Measurements from ENCODE around the gene F2R.

The F2R gene

DNA sequence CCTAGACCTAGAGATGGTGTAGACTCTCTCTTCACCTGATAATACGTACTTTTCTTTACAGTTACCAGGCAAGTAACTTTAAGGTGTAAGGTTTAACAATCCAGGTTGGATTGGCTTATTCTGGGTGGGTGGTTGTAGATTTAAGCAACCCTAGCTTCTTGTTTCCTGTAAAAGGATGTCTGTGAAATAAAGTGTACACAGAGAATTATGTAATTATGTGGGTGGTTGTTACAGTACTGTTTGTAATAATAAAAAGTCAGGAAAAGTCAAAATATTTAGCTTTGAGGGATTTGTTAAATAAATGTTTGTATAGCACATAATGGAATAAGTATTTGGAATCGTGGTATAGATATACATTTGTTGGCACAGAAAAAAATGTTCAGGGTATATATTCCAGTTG, 43.7 kb upstream of the F2R start:
- Histone ChIP-seq H3K23ac (ENCODE audit: low read length in 2 of 2) (no peak overlapping the region), H3K27ac (ENCODE audit: low read length, poor library complexity, severe bottlenecking) (no peak overlapping the region), H4K91ac (ENCODE audit: low read length) (no peak overlapping the region), H3K9ac (ENCODE audit: low read length) (no peak overlapping the region), H3K14ac (ENCODE audit: low read length in 2 of 2) (no peak overlapping the region), H2BK120ac (ENCODE audit: low read depth, low read length) (no peak overlapping the region), H3K27me3 (ENCODE audit: control insufficient read depth in 1 of 2, insufficient read depth in 1 of 2, low read length in 2 of 2) (no peaks in the 10 kb centered on the region), H4K8ac (ENCODE audit: low read length) (no peak overlapping the region), H2AFZ (ENCODE audit: low read depth, low read length) (no peak overlapping the region), H2AK5ac (ENCODE audit: low read length, severe bottlenecking) (no peak overlapping the region), H3K79me1 (replicated peaks; ENCODE audit: low read length, poor library complexity, severe bottlenecking) (no peaks in the 10 kb centered on the region), H2BK15ac (ENCODE audit: low read depth, poor library complexity, severe bottlenecking) (no peak overlapping the region), H3K18ac (ENCODE audit: low read depth in 1 of 2, low read length in 2 of 2) (no peak overlapping the region), H3K9me3 (ENCODE audit: control insufficient read depth, low read length) (no peaks in the 10 kb centered on the region), H2BK12ac (ENCODE audit: low read length in 2 of 2) (no peak overlapping the region), H3K4me2 (ENCODE audit: low read length, poor library complexity, severe bottlenecking) (no peak overlapping the region), H3K36me3 (ENCODE audit: control insufficient read depth in 1 of 2, insufficient read depth in 2 of 2, low read depth in 1 of 2, low read length in 2 of 2) (no peaks in the 10 kb centered on the region), H2BK5ac (ENCODE audit: low read depth, low read length, poor library complexity, severe bottlenecking) (no peak overlapping the region), H3K4me3 (ENCODE audit: insufficient read depth in 1 of 2, low read depth in 1 of 2, low read length in 2 of 2) (no peak overlapping the region), H3K4ac (ENCODE audit: low read depth in 1 of 2, low read length in 2 of 2) (no peak overlapping the region), H3K4me1 (ENCODE audit: control insufficient read depth, insufficient read depth, low read depth, low read length) (peaks cover 1% of the 10 kb centered on the region)
- WGBS = 65% methylated on average over 2 of the region's 2 CpGs
- no peak for DNase-seq

DNA sequence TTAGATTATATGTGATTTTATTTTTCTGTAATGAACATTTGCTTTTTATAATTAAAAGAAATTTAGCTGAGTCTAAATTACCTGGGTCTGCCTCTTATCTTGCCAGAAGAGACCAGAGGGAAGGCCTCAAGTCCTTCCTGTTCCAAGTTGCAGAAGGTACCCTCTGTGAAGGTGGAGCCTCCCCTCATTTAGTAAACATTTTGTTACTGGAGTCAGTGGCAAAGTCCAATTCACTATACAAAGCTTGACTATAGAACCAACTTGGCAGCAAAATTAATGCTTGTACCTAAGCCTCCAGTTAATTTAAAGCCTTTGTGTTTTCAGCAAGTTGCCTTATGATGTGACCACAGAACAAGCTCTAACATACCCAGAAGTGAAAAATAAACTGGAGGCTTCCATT, 42.8 kb upstream of the F2R start:
- peaks cover 1% of the 10 kb centered on the region for H3K4me1 ChIP-seq (ENCODE audit: control insufficient read depth, insufficient read depth, low read depth, low read length)
- no peak overlapping the region for H2BK5ac ChIP-seq (ENCODE audit: low read depth, low read length, poor library complexity, severe bottlenecking)
- H2BK120ac ChIP-seq (ENCODE audit: low read depth, low read length) = no peak overlapping the region
- H3K27me3 ChIP-seq (ENCODE audit: control insufficient read depth in 1 of 2, insufficient read depth in 1 of 2, low read length in 2 of 2) = no peaks in the 10 kb centered on the region
- no peaks in the 10 kb centered on the region for H3K9me3 ChIP-seq (ENCODE audit: control insufficient read depth, low read length)
- H2BK15ac ChIP-seq (ENCODE audit: low read depth, poor library complexity, severe bottlenecking) = no peak overlapping the region
- no peak overlapping the region for H2AK5ac ChIP-seq (ENCODE audit: low read length, severe bottlenecking)
- H3K18ac ChIP-seq (ENCODE audit: low read depth in 1 of 2, low read length in 2 of 2) = no peak overlapping the region
- H4K8ac ChIP-seq (ENCODE audit: low read length) = no peak overlapping the region
- H3K9ac ChIP-seq (ENCODE audit: low read length) = no peak overlapping the region
- H3K79me1 ChIP-seq (replicated peaks; ENCODE audit: low read length, poor library complexity, severe bottlenecking) = no peaks in the 10 kb centered on the region
- no peak overlapping the region for H3K4me2 ChIP-seq (ENCODE audit: low read length, poor library complexity, severe bottlenecking)
- no peak overlapping the region for H3K4me3 ChIP-seq (ENCODE audit: insufficient read depth in 1 of 2, low read depth in 1 of 2, low read length in 2 of 2)
- H2AFZ ChIP-seq (ENCODE audit: low read depth, low read length) = no peak overlapping the region
- no peak for DNase-seq
- H3K23ac ChIP-seq (ENCODE audit: low read length in 2 of 2) = no peak overlapping the region
- H4K91ac ChIP-seq (ENCODE audit: low read length) = no peak overlapping the region
- no peaks in the 10 kb centered on the region for H3K36me3 ChIP-seq (ENCODE audit: control insufficient read depth in 1 of 2, insufficient read depth in 2 of 2, low read depth in 1 of 2, low read length in 2 of 2)
- no peak overlapping the region for H3K27ac ChIP-seq (ENCODE audit: low read length, poor library complexity, severe bottlenecking)
- no peak overlapping the region for H3K4ac ChIP-seq (ENCODE audit: low read depth in 1 of 2, low read length in 2 of 2)
- H3K14ac ChIP-seq (ENCODE audit: low read length in 2 of 2) = no peak overlapping the region
- H2BK12ac ChIP-seq (ENCODE audit: low read length in 2 of 2) = no peak overlapping the region

DNA sequence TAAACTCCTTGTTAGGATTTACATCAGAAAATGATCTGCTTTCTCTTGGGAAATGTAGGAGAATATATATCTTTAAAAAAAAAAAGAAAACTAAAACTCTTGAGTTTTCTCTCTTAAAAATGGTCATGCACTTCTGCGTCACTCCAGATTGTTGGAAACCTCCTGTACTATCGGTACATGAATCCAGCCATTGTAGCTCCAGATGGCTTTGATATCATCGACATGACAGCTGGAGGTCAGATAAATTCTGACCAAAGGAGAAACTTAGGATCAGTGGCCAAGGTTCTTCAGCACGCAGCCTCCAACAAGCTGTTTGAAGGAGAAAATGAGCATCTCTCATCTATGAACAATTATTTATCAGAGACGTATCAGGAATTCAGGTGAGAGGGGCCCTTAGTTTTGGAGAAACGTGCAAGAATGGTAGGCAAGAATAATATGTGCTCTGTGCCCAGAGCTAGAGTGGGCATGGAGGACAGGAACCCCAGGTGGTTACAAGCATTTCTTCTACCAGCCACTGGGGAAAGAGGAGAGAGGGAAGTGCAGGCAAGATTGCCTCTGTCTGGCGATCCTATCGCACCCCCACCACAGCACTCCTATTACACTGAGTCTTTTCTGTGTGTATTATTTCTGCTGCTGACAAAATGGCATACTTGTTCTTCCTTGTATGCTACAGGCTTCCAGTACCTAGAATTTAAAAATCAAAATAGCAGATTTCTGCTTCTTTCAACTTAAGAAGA, 41.4 kb upstream of the F2R start:
- no peak overlapping the region for H3K9ac ChIP-seq (ENCODE audit: low read length)
- no peak overlapping the region for H4K91ac ChIP-seq (ENCODE audit: low read length)
- no peak overlapping the region for H3K23ac ChIP-seq (ENCODE audit: low read length in 2 of 2)
- H2AK5ac ChIP-seq (ENCODE audit: low read length, severe bottlenecking) = peak overlapping the region; percentile 56
- H3K4me2 ChIP-seq (ENCODE audit: low read length, poor library complexity, severe bottlenecking) = no peak overlapping the region
- H3K36me3 ChIP-seq (ENCODE audit: control insufficient read depth in 1 of 2, insufficient read depth in 2 of 2, low read depth in 1 of 2, low read length in 2 of 2) = no peaks in the 10 kb centered on the region
- no peak overlapping the region for H3K14ac ChIP-seq (ENCODE audit: low read length in 2 of 2)
- H3K18ac ChIP-seq (ENCODE audit: low read depth in 1 of 2, low read length in 2 of 2) = peak overlapping the region; percentile 19 to 38
- H3K9me3 ChIP-seq (ENCODE audit: control insufficient read depth, low read length) = no peaks in the 10 kb centered on the region
- H3K79me1 ChIP-seq (replicated peaks; ENCODE audit: low read length, poor library complexity, severe bottlenecking) = no peaks in the 10 kb centered on the region
- H2BK12ac ChIP-seq (ENCODE audit: low read length in 2 of 2) = peak overlapping the region; percentile 15 to 89
- no peak overlapping the region for H2BK5ac ChIP-seq (ENCODE audit: low read depth, low read length, poor library complexity, severe bottlenecking)
- no peaks in the 10 kb centered on the region for H3K4me1 ChIP-seq (ENCODE audit: control insufficient read depth, insufficient read depth, low read depth, low read length)
- no peak overlapping the region for H2AFZ ChIP-seq (ENCODE audit: low read depth, low read length)
- no peaks in the 10 kb centered on the region for H3K27me3 ChIP-seq (ENCODE audit: control insufficient read depth in 1 of 2, insufficient read depth in 1 of 2, low read length in 2 of 2)
- H3K27ac ChIP-seq (ENCODE audit: low read length, poor library complexity, severe bottlenecking) = no peak overlapping the region
- WGBS = 96% methylated on average over 5 of the region's 8 CpGs
- peak overlapping the region in 1 of 2 experiments; percentile 30 for H3K4ac ChIP-seq (ENCODE audit: low read depth in 1 of 2, low read length in 2 of 2)
- H4K8ac ChIP-seq (ENCODE audit: low read length) = no peak overlapping the region
- H2BK15ac ChIP-seq (ENCODE audit: low read depth, poor library complexity, severe bottlenecking) = no peak overlapping the region
- DNase-seq = no peak
- no peak overlapping the region for H3K4me3 ChIP-seq (ENCODE audit: insufficient read depth in 1 of 2, low read depth in 1 of 2, low read length in 2 of 2)
- no peak overlapping the region for H2BK120ac ChIP-seq (ENCODE audit: low read depth, low read length)

DNA sequence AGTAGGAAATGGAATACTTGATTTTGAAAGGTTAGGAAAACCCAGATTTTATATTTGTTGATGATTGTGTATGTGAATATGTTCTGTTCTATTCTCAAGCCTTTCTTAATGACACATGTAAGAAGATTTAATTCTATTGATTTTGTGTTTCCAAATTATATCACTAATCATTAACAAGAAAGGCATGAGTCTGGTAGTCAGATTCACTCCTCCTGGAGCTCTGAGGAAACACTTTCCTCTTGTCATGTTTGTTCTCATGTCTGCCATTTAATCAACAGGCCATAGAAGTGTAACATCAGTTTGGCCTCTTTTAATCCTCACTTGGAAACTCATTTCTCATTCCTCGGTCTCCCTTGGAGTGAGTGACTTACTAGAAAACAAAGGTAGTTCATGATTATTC, 40.6 kb upstream of the F2R start:
- no CpG with 5 or more reads among the region's 1 CpG for WGBS
- DNase-seq = no peak

More for the DNA sequence above, 40.6 kb upstream of the F2R start:
- Histone ChIP-seq H3K14ac (ENCODE audit: low read length in 2 of 2) (no peak overlapping the region), H2BK15ac (ENCODE audit: low read depth, poor library complexity, severe bottlenecking) (no peak overlapping the region), H3K27ac (ENCODE audit: low read length, poor library complexity, severe bottlenecking) (no peak overlapping the region), H3K79me1 (replicated peaks; ENCODE audit: low read length, poor library complexity, severe bottlenecking) (no peaks in the 10 kb centered on the region), H3K36me3 (ENCODE audit: control insufficient read depth in 1 of 2, insufficient read depth in 2 of 2, low read depth in 1 of 2, low read length in 2 of 2) (no peaks in the 10 kb centered on the region), H3K4me1 (ENCODE audit: control insufficient read depth, insufficient read depth, low read depth, low read length) (no peaks in the 10 kb centered on the region), H3K27me3 (ENCODE audit: control insufficient read depth in 1 of 2, insufficient read depth in 1 of 2, low read length in 2 of 2) (no peaks in the 10 kb centered on the region), H2AFZ (ENCODE audit: low read depth, low read length) (no peak overlapping the region), H3K4me2 (ENCODE audit: low read length, poor library complexity, severe bottlenecking) (no peak overlapping the region), H3K4me3 (ENCODE audit: insufficient read depth in 1 of 2, low read depth in 1 of 2, low read length in 2 of 2) (no peak overlapping the region), H3K4ac (ENCODE audit: low read depth in 1 of 2, low read length in 2 of 2) (no peak overlapping the region), H4K8ac (ENCODE audit: low read length) (no peak overlapping the region), H2AK5ac (ENCODE audit: low read length, severe bottlenecking) (no peak overlapping the region), H3K18ac (ENCODE audit: low read depth in 1 of 2, low read length in 2 of 2) (no peak overlapping the region), H4K91ac (ENCODE audit: low read length) (no peak overlapping the region), H3K9me3 (ENCODE audit: control insufficient read depth, low read length) (no peaks in the 10 kb centered on the region), H3K23ac (ENCODE audit: low read length in 2 of 2) (no peak overlapping the region), H2BK120ac (ENCODE audit: low read depth, low read length) (no peak overlapping the region), H2BK5ac (ENCODE audit: low read depth, low read length, poor library complexity, severe bottlenecking) (no peak overlapping the region), H3K9ac (ENCODE audit: low read length) (no peak overlapping the region), H2BK12ac (ENCODE audit: low read length in 2 of 2) (no peak overlapping the region)

All from mesenchymal stem cell (in vitro differentiated cells and primary cell).